Astrocyte of the cerebellum (primary cell): ENCODE measurements around the gene SNED1.

Experiments
- DNase-seq: peaks from one replicate; pipeline ENCODE4 v3.0.0-alpha.2; 2011; ENCODE audit warnings: low read depth
- H3K4me3 ChIP-seq: 2 replicates; pipeline ENCODE4 v1.5.1; 2011; ENCODE audit warnings: mild to moderate bottlenecking, low read depth, low read length, moderate library complexity
- CTCF ChIP-seq: IDR thresholded peaks from 2 replicates; pipeline ENCODE4 v1.5.1; 2012; ENCODE audit warnings: low read length, low read depth, moderate library complexity, mild to moderate bottlenecking; ENCODE audit errors: missing control alignments
- in situ Hi-C: cut with HindIII; loops from 2 replicates; pipeline ENCODE4 v1.10.0; 2017; ENCODE audit warnings: low sequenced_read_pairs

Gene SNED1

GRCh38 chr2:241116606-241117560 is 118.5 kb downstream of the SNED1 start:
- no peak for TF ChIP-seq CTCF
- no peak for DNase-seq
- in situ Hi-C loops: no loop called here
- no peak overlapping the region for H3K4me3 ChIP-seq

GRCh38 chr2:241118737-241119505 is 120.5 kb downstream of the SNED1 start:
- in situ Hi-C loops: no loop called here
- no peak overlapping the region for H3K4me3 ChIP-seq
- no peak for TF ChIP-seq CTCF
- no peak for DNase-seq

- TF ChIP-seq CTCF: no peak
- no peak overlapping the region for H3K4me3 ChIP-seq
- in situ Hi-C loops: no loop called here
- DNase-seq: no peak
These were observed 122.0 kb downstream of the SNED1 start for GRCh38 chr2:241120440-241120839.

- in situ Hi-C loops: no loop called here
- TF ChIP-seq CTCF: no peak
- no peak for DNase-seq
- H3K4me3 ChIP-seq: no peak overlapping the region
These were observed 122.6 kb downstream of the SNED1 start for GRCh38 chr2:241121008-241121407.

GRCh38 chr2:241122376-241123002 is 124.1 kb downstream of the SNED1 start:
- TF ChIP-seq CTCF: no peak
- in situ Hi-C loops: no loop called here
- no peak for DNase-seq
- no peak overlapping the region for H3K4me3 ChIP-seq

- no peak for TF ChIP-seq CTCF
- no peak for DNase-seq
- no peak overlapping the region for H3K4me3 ChIP-seq
- in situ Hi-C loops: no loop called here
These were observed 125.6 kb downstream of the SNED1 start for GRCh38 chr2:241123816-241124536.
